Measurements from ENCODE around the gene LIPN. TPM values are rescaled to one million over a fixed set of nuclear protein-coding genes. Genes with fewer than 3 reads are reported as not detected.

The LIPN gene
- total and polyA plus RNA-seq, 2 experiments from 2014 or later, result not detected

DNA sequence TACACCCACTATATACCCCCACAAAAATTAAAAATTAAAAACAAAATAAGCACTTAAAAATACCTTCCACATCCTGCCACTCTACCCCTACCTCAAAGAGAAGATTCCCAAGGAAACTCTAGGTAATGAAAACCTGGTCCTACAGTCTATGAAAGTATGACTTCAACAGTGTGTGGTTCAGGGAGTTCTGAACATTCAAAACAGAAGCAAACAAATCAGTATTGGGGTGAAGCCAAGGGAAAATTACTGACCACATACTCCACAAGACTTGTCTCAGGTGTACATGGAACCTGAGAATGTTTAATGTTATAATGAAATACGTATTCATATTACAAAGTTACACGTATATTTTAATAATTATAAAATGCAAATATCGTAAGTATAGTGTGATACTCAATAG, 22.4 kb downstream of the LIPN start:
- Histone ChIP-seq H3K79me2 (replicated peaks; ENCODE audit: insufficient read depth) (no peaks in the 10 kb centered on the region), H3K27ac (ENCODE audit: low read depth) (no peak overlapping the region), H3K36me3 (ENCODE audit: insufficient read depth) (no peaks in the 10 kb centered on the region), H2AFZ (no peak overlapping the region), H3K27me3 (ENCODE audit: insufficient read depth) (no peaks in the 10 kb centered on the region), H3K4me2 (no peak overlapping the region), H3K4me1 (ENCODE audit: insufficient read depth) (no peaks in the 10 kb centered on the region), H3K4me3 (no peak overlapping the region), H4K20me1 (replicated peaks; ENCODE audit: insufficient read depth) (no peaks in the 10 kb centered on the region), H3K9me2 (ENCODE audit: insufficient read depth) (no peaks in the 10 kb centered on the region), H3F3A (replicated peaks; ENCODE audit: low read depth) (no peaks in the 10 kb centered on the region)
- no peaks in the 10 kb centered on the region for H3K27me3 Mint-ChIP-seq (ENCODE audit: insufficient read depth, low read depth, poor library complexity)
- no peaks in the 10 kb centered on the region for H3K4me1 Mint-ChIP-seq
- H3K27ac Mint-ChIP-seq, result no peak overlapping the region
- no peaks in the 10 kb centered on the region for H3K9me3 Mint-ChIP-seq
- no peaks in the 10 kb centered on the region for H3K36me3 Mint-ChIP-seq (ENCODE audit: low read depth)
- no peak for ATAC-seq
- TF ChIP-seq, protein P1, sequence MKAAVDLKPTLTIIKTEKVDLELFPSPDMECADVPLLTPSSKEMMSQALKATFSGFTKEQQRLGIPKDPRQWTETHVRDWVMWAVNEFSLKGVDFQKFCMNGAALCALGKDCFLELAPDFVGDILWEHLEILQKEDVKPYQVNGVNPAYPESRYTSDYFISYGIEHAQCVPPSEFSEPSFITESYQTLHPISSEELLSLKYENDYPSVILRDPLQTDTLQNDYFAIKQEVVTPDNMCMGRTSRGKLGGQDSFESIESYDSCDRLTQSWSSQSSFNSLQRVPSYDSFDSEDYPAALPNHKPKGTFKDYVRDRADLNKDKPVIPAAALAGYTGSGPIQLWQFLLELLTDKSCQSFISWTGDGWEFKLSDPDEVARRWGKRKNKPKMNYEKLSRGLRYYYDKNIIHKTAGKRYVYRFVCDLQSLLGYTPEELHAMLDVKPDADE (IDR thresholded peaks at IDR 0.05), result no peak
- TF ChIP-seq ZNF331 (CRISPR knock-in tag; IDR thresholded peaks at IDR 0.05; ENCODE audit: low read depth), result no peak
- TF ChIP-seq REST (IDR thresholded peaks at IDR 0.05; ENCODE audit: unreplicated experiment), result no peak
- no peak for TF ChIP-seq NANOG (IDR thresholded peaks at IDR 0.05; ENCODE audit: borderline replicate concordance)
- TF ChIP-seq ZNF114 (CRISPR knock-in tag; IDR thresholded peaks at IDR 0.05), result no peak
- TF ChIP-seq JUNB (IDR thresholded peaks at IDR 0.05; ENCODE audit: unreplicated experiment), result no peak
- TF ChIP-seq STAT1 (IDR thresholded peaks at IDR 0.05; ENCODE audit: unreplicated experiment), result no peak
- no peak for TF ChIP-seq EZH2 (IDR thresholded peaks at IDR 0.05; ENCODE audit: low read depth, unreplicated experiment)
- no peak for TF ChIP-seq POLR2AphosphoS5 (IDR thresholded peaks at IDR 0.05; ENCODE audit: low read depth)
- no peak for TF ChIP-seq EZH2phosphoT487 (IDR thresholded peaks at IDR 0.05; ENCODE audit: unreplicated experiment)
- TF ChIP-seq, protein P2, sequence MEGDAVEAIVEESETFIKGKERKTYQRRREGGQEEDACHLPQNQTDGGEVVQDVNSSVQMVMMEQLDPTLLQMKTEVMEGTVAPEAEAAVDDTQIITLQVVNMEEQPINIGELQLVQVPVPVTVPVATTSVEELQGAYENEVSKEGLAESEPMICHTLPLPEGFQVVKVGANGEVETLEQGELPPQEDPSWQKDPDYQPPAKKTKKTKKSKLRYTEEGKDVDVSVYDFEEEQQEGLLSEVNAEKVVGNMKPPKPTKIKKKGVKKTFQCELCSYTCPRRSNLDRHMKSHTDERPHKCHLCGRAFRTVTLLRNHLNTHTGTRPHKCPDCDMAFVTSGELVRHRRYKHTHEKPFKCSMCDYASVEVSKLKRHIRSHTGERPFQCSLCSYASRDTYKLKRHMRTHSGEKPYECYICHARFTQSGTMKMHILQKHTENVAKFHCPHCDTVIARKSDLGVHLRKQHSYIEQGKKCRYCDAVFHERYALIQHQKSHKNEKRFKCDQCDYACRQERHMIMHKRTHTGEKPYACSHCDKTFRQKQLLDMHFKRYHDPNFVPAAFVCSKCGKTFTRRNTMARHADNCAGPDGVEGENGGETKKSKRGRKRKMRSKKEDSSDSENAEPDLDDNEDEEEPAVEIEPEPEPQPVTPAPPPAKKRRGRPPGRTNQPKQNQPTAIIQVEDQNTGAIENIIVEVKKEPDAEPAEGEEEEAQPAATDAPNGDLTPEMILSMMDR (conservative IDR thresholded peaks at IDR 0.05; ENCODE audit: low read depth in 2 of 2), result no peak
- no peak for TF ChIP-seq CREB1 (CRISPR knock-in tag; IDR thresholded peaks at IDR 0.05; ENCODE audit: low read depth)
- no peak for TF ChIP-seq ZNF462 (CRISPR knock-in tag; IDR thresholded peaks at IDR 0.05)
- no peak for DNase-seq (ENCODE audit: low spot score)
- H3K4me3 Mint-ChIP-seq, result no peak overlapping the region

Measured in GM23338 (cell line).